GM10266 (cell line): ENCODE results near the gene TUBB4A.

Source experiments
- DNase-seq: peaks from one replicate; pipeline ENCODE4 v3.0.0; 2012; ENCODE audit errors: extremely low spot score
- CTCF ChIP-seq: IDR thresholded peaks from 2 replicates; pipeline ENCODE4 v1.5.1; 2012; ENCODE audit warnings: mild to moderate bottlenecking, low read depth; ENCODE audit not compliant: control insufficient read depth, insufficient read depth; ENCODE audit errors: missing control alignments

TUBB4A gene

DNA sequence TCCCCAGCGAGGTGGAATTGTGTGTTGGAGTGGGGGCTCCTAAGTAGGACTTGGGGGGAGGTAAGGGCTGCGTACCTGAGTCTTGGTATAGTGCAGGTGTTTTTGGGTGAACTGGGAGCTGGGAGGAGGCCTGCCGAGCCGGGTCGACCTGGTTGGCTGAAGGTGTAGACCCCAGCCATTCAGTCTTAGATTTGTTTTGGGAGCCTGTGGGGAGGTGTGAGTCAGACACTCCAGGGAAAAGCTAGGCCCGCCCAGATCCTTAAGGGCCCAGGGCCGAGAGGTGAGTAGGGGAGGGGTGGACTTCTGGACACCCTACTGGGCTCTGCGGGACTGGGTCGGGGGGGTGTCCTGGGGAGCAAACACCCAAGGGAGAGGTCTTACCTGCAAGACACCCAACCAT is 37.1 kb downstream of the TUBB4A start:
- TF ChIP-seq CTCF: no peak
- no peak for DNase-seq

DNA sequence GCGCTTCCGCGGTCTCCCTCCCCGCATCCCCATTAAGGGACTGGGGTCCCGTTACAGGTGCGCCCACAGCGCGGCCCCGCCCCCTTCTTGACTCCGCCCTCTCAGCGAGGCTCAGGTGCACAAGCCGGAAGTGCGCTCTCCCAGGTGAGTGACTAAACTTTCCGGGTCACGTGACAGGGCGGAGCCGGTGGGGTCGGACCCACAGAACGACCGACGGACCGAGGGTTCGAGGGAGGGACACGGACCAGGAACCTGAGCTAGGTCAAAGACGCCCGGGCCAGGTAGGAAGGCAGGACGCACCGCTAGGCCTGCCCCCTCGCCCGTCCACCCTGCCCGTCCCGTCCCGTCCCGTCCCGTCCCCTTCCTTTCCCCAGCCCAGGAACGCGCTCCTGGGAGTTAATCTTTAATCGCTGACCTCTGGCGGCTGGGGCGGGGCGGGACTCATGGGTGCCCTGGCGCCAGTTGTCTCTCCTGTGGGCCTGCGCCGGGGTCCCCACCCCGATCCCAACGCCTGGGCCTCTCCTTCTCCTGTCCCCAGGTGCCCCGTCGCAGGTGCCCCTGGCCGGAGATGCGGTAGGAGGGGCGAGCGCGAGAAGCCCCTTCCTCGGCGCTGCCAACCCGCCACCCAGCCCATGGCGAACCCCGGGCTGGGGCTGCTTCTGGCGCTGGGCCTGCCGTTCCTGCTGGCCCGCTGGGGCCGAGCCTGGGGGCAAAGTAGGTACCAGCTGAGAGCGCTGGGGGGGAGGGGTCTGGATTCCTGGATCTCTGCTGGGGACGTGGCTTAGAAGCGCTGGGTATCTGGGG is 37.8 kb downstream of the TUBB4A start, which contains the start of gene CRB3:
TSS of gene CRB3 (plus strand) at position 202 of the 804 bp plus-strand sequence. CDS start at position 633, 431 bp downstream.
- no peak for DNase-seq
- no peak for TF ChIP-seq CTCF

DNA sequence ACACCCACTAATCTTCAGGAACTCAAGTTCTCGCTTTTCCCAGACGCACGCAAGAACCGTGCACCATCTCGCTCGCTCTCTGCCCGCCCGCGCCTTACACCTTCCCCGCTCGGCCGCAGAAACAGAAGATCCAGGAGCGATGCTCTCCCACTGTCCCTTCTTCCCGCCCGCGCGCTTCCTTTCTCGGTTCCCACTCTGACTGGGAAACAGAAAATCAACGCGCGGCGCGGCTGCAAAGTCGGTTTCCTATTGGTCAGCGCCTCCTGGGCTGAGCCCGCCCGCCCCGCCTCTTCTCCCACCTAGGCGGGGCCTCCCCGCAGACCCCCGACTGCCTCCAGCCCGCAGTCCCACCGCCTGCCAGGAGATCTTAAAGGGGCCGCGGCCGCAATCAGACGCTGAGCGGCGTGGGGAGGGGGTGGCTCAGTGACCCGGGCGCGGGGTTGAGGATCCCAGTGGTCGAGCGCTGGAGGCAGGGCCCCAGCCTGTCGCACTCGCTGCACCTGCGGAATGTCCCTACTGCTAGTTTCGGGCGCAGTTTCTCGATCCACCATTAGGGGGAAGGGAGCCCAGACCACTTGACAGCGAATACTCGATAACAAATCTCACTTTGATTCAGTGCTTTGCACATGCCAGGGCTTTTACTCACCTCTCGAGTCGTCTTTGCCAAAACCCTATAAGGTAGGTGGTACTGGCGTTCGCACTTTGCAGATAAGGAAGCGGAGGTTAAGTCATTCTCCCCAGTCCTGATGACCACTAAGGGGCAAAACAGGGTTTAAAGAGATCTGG is 41.8 kb downstream of the TUBB4A start:
- TF ChIP-seq CTCF: peak; percentile 28
- DNase-seq: peak; percentile 98

GRCh38 chr19:6459262-6460098 is 42.6 kb downstream of the TUBB4A start, which contains the start of gene SLC25A23:
Gene SLC25A23, minus strand, starts transcription at chr19:6459792. Its CDS starts 164 bp downstream, at chr19:6459628.
- DNase-seq: peak; percentile 93

GRCh38 chr19:6458695-6459261 is 43.3 kb downstream of the TUBB4A start:
- DNase-seq: peak; percentile 33
- TF ChIP-seq CTCF: no peak

More at GRCh38 chr19:6459262-6460098, 42.6 kb downstream of the TUBB4A start, which contains the start of gene SLC25A23:
- TF ChIP-seq CTCF: no peak

DNA sequence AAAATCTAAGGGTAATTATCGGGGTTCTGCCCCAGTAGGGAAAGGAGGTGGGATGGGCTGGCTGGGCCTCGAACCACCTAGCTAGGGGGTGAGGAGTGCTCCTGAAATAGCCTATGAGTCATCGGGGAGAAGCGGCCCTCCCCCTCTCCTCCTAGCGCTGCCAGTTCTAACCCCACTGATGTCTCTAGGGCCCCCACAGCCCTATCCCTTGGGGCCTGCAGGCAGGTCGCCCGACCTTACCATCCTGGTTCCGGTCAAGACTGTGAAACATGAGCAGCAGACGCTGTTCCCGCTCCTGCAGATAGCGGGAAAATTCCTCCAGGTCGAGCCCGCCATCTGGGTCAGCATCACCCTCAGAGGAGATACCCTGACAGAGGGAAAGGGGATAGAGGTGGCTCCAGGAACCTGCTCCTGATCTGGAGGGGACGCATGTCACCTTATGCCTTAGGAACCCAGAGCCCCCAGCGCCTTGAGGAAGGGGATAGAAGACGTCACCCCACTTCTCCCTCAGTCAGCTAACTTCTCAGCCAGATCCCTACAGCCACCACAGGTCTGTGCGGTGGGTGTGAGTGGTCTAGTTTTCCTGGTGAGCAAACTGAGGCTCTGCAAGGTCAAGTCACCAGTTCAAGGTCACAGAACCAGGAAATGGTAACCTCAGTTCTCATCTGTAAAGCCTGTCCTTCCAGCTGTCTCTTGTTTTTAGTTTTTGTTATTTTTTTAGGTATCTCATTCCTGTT is 44.0 kb downstream of the TUBB4A start:
- DNase-seq: peak; percentile 72
- no peak for TF ChIP-seq CTCF
